GM12878 (cell line): ENCODE data around the gene ANKRD33B. TPM values are rescaled to one million over a fixed set of nuclear protein-coding genes. Genes with fewer than 3 reads are reported as not detected.

Source experiments
- ATAC-seq: fragments of 200-7000 bp; cut with Tn5 transposase; 3 replicates; pipeline ENCODE4 v1.9.1; 2020; ENCODE audit warnings: mild to moderate bottlenecking, moderate library complexity
- BruUV-seq: library from RNA; stranded (reverse); fragments of 400-500 nt; replicated peaks from 2 replicates; lab custom pipeline; 2021; lab: Mats Ljungman, UMichigan
- CTCF ChIA-PET: fragments of 300-600 bp; sonication (Branson Sonifier 250); formaldehyde crosslinking; extraction: SDS; loops from one replicate; lab custom pipeline; 2021; ENCODE audit warnings: inconsistent platforms; lab: Yijun Ruan, JAX
- POLR2A ChIA-PET: fragments of 350-600 bp; formaldehyde crosslinking; extraction: SDS; loops from one replicate; lab custom pipeline; 2021; ENCODE audit warnings: inconsistent platforms; lab: Charles Lee
- RAD21 ChIA-PET: fragments of 300-600 bp; sonication (Branson Sonifier 250); formaldehyde crosslinking; loops from one replicate; lab custom pipeline; 2023; ENCODE audit warnings: antibody characterized with exemption; ENCODE audit not compliant: unreplicated experiment; lab: Charles Lee
- SMC1A ChIA-PET: fragments of 300-600 bp; sonication (Branson Sonifier 250); formaldehyde crosslinking; loops from one replicate; lab custom pipeline; 2023; ENCODE audit not compliant: unreplicated experiment, uncharacterized antibody; lab: Charles Lee
- DNase-seq: peaks from one replicate; pipeline ENCODE4 v3.0.0-alpha.2; 2011; ENCODE audit warnings: low read depth, low spot score
- FAIRE-seq: peaks from 3 replicates; lab custom pipeline; 2011; peaks lifted over from hg19 to GRCh38; lab: Jason Lieb, UNC
- H2AFZ ChIP-seq: 2 replicates; pipeline ENCODE4 v1.6.0; 2011; ENCODE audit warnings: low read depth, low read length, control low read depth; ENCODE audit not compliant: control insufficient read depth
- H3K27ac ChIP-seq: 2 replicates; pipeline ENCODE4 v1.5.1; 2011; ENCODE audit warnings: control low read depth; ENCODE audit not compliant: control insufficient read depth, insufficient read depth
- H3K27me3 ChIP-seq, 2 experiments: replicated peaks in 1 of 2; 2 replicates each; pipeline versions ENCODE4 v1.6.0 to v1.6.1; 2011; ENCODE audit warnings: low read length in 1 of 2; ENCODE audit not compliant: control insufficient read depth in 2 of 2, insufficient read depth in 2 of 2
- H3K36me3 ChIP-seq, 2 experiments: 2 replicates each; pipeline ENCODE4 v1.5.1; 2011; ENCODE audit warnings: low read length in 1 of 2; ENCODE audit not compliant: control insufficient read depth in 2 of 2, insufficient read depth in 2 of 2
- H3K4me1 ChIP-seq: 2 replicates; pipeline ENCODE4 v1.6.1; 2011; ENCODE audit warnings: mild to moderate bottlenecking, low read length, moderate library complexity, mixed read lengths; ENCODE audit not compliant: control insufficient read depth, insufficient read depth
- H3K4me2 ChIP-seq: 2 replicates; pipeline ENCODE4 v1.6.0; 2011; ENCODE audit warnings: control low read depth; ENCODE audit not compliant: control insufficient read depth, insufficient read depth
- H3K4me3 ChIP-seq: fragments of 200-600 bp; sonication (generic); 2 replicates; pipeline ENCODE4 v1.5.1; 2016
- H3K79me2 ChIP-seq: 2 replicates; pipeline ENCODE4 v1.6.0; 2011; ENCODE audit warnings: low read length; ENCODE audit not compliant: control insufficient read depth, insufficient read depth
- H3K9ac ChIP-seq: 2 replicates; pipeline ENCODE4 v1.8.0; 2011; ENCODE audit warnings: low read length, control low read depth, mixed read lengths; ENCODE audit not compliant: control insufficient read depth, insufficient read depth
- H3K9me3 ChIP-seq: replicated peaks from 3 replicates; pipeline ENCODE4 v1.5.1; 2011; ENCODE audit warnings: mild to moderate bottlenecking, low read length; ENCODE audit not compliant: control insufficient read depth, insufficient read depth
- H4K20me1 ChIP-seq: 2 replicates; pipeline ENCODE4 v1.6.0; 2011; ENCODE audit not compliant: control insufficient read depth, insufficient read depth
- EED ChIP-seq: sonication (generic); IDR thresholded peaks from 2 replicates; pipeline ENCODE4 v1.6.1; 2016; ENCODE audit warnings: antibody characterized with exemption, low read depth
- WGBS: methylation state at CpG from one replicate; pipeline ENCODE4 v1.1.6; 2016; ENCODE audit warnings: low lambda C conversion rate; ENCODE audit not compliant: insufficient replicate concordance, insufficient coverage; ENCODE audit errors: missing lambda C conversion rate; 5-methylcytosine and 5-hydroxymethylcytosine counted together
- in situ Hi-C: fragments of 300-500 bp; cut with MboI; formaldehyde crosslinking; loops from 9 replicates; pipeline ENCODE4 v1.14.3; 2018; ENCODE audit warnings: mixed read lengths
- intact Hi-C: fragments of 100-400 bp; cut with micrococcal nuclease; formaldehyde crosslinking; loops from one replicate; pipeline ENCODE4 v1.14.2; 2022; ENCODE audit not compliant: unreplicated experiment
- polyA plus RNA-seq, 11 experiments: library from polyadenylated mRNA; depleted of rRNA in 4 of 11; unstranded in 6 of 11; stranded (reverse) in 5 of 11; fragments of >200 nt; fragmentation: Nextera tagmentation in 4 of 11; fragmentation: Illumina TruSeq in 1 of 11; extraction: Ambion mirVana in 4 of 11; extraction: Trizol in 1 of 11; gene quantifications; 1 replicate in 1 of 11; 2 replicates in 10 of 11; pipeline versions ENCODE4 v1.2.1 to v1.2.3, GENCODE V29; 2011 to 2016; ENCODE audit warnings: inconsistent platforms in 2 of 11, missing spikeins in 2 of 11, low read depth in 1 of 11
- total RNA-seq, 4 experiments: library from RNA; depleted of rRNA in 3 of 4; stranded (reverse); fragments of >200 nt in 3 of 4; fragmentation: Illumina TruSeq in 1 of 4; extraction: Trizol in 1 of 4; gene quantifications; 2 replicates each; pipeline versions ENCODE4 v1.2.1 to v1.2.3, GENCODE V29; 2013 to 2021
- TF ChIP-seq, protein P1 (sequence below): fragments of 450-650 bp; IDR thresholded peaks from 2 replicates; pipeline ENCODE4 v1.6.1; 2014; ENCODE audit warnings: mild to moderate bottlenecking

ANKRD33B gene
- total and polyA plus RNA-seq, 10 of the 15 experiments (the other 5 are each of a cell fraction or from before 2014, with no cell fraction given): 4.9 to 61.6 (median 15.6) TPM

- Histone ChIP-seq H3K27ac (peak overlapping the region; percentile 69), H3K4me3 (peak overlapping the region; percentile 58; the same call in 1 of the 2 replicates), H3K79me2 (peaks cover 97% of the 10 kb centered on the region), H4K20me1 (peaks cover 3% of the 10 kb centered on the region; the same call in 1 of the 2 replicates), H3K27me3 (no peaks in the 10 kb centered on the region), H2AFZ (no peak overlapping the region), H3K4me2 (peak overlapping the region; percentile 80), H3K9me3 (no peaks in the 10 kb centered on the region), H3K36me3 (peaks cover 9 to 13% of the 10 kb centered on the region in 2 experiments; a peak in 3 of 4 replicates), H3K9ac (no peak overlapping the region), H3K4me1 (peaks cover 86% of the 10 kb centered on the region)
- CTCF ChIA-PET: interaction anchor here (0.6 to 2.2 kb wide), 5 partner anchors 12 to 47 kb away, joined by 3 to 7 read pairs (median 4); no protein-coding TSS in a partner anchor
- no TSS peak for BruUV-seq
- intact Hi-C loops: no loop called here
- DNase-seq (no peak), ATAC-seq (no peak), FAIRE-seq (no peak)
- 95% methylated on average over 9 of the region's 9 CpGs for WGBS
- in situ Hi-C loops: no loop called here
- SMC1A ChIA-PET: interaction anchor here (1.4 to 1.9 kb wide), 6 partner anchors 22 to 86 kb away, joined by 3 to 11 read pairs (median 6); no protein-coding TSS in a partner anchor
- POLR2A ChIA-PET: interaction anchor here (1.1 kb wide), 1 partner anchor 39 kb away, joined by 3 read pairs; no protein-coding TSS in a partner anchor
- TF ChIP-seq EED: no peak
- TF ChIP-seq, protein P1, sequence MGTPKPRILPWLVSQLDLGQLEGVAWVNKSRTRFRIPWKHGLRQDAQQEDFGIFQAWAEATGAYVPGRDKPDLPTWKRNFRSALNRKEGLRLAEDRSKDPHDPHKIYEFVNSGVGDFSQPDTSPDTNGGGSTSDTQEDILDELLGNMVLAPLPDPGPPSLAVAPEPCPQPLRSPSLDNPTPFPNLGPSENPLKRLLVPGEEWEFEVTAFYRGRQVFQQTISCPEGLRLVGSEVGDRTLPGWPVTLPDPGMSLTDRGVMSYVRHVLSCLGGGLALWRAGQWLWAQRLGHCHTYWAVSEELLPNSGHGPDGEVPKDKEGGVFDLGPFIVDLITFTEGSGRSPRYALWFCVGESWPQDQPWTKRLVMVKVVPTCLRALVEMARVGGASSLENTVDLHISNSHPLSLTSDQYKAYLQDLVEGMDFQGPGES: no peak
- RAD21 ChIA-PET: interaction anchor here (1.6 to 6.1 kb wide), 2 partner anchors 26 to 53 kb away, joined by 3 to 46 read pairs; no protein-coding TSS in a partner anchor
Measured at GRCh38 chr5:10580531-10581423, 16.9 kb downstream of the ANKRD33B start.
